ENCODE data around the gene MRPL33.
"Not testable (repeated sequence)": the region's sequence is repeated elsewhere in the genome, so short reads cannot be mapped to it uniquely, and the experiment has no call there.

Gene MRPL33

GRCh38 chr2:27741673-27742072 lies 29.8 kb upstream of the MRPL33 start:
- no peak for TF ChIP-seq CTCF (IDR thresholded peaks at IDR 0.05; ENCODE audit: low read depth, low read length, missing control alignments)
- in situ Hi-C loops (cut with HindIII; ENCODE audit: low sequenced_read_pairs) = no loop called here
- no peak overlapping the region for H3K4me3 ChIP-seq (ENCODE audit: low read depth, low read length)
- no peak for DNase-seq (ENCODE audit: low read depth)

GRCh38 chr2:27742571-27742970 lies 28.9 kb upstream of the MRPL33 start:
- no peak for TF ChIP-seq CTCF (IDR thresholded peaks at IDR 0.05; ENCODE audit: low read depth, low read length, missing control alignments)
- no peak overlapping the region for H3K4me3 ChIP-seq (ENCODE audit: low read depth, low read length)
- in situ Hi-C loops (cut with HindIII; ENCODE audit: low sequenced_read_pairs) = no loop called here
- no peak for DNase-seq (ENCODE audit: low read depth)

- H3K4me3 ChIP-seq (ENCODE audit: low read depth, low read length); in situ Hi-C loops (cut with HindIII; ENCODE audit: low sequenced_read_pairs); DNase-seq (ENCODE audit: low read depth): not testable (repeated sequence)
Measured at GRCh38 chr2:27745494-27745893, 26.0 kb upstream of the MRPL33 start.

- no peak for TF ChIP-seq CTCF (IDR thresholded peaks at IDR 0.05; ENCODE audit: low read depth, low read length, missing control alignments)
- in situ Hi-C loops (cut with HindIII; ENCODE audit: low sequenced_read_pairs) = no loop called here
- no peak for DNase-seq (ENCODE audit: low read depth)
- H3K4me3 ChIP-seq (ENCODE audit: low read depth, low read length) = no peak overlapping the region
Measured at GRCh38 chr2:27746325-27746724, 25.2 kb upstream of the MRPL33 start.

- no peak overlapping the region for H3K4me3 ChIP-seq (ENCODE audit: low read depth, low read length)
- TF ChIP-seq CTCF (IDR thresholded peaks at IDR 0.05; ENCODE audit: low read depth, low read length, missing control alignments) = no peak
- DNase-seq (ENCODE audit: low read depth) = no peak
- in situ Hi-C loops (cut with HindIII; ENCODE audit: low sequenced_read_pairs) = no loop called here
Measured at GRCh38 chr2:27747827-27748352, 23.6 kb upstream of the MRPL33 start.

- DNase-seq (ENCODE audit: low read depth); H3K4me3 ChIP-seq (ENCODE audit: low read depth, low read length); in situ Hi-C loops (cut with HindIII; ENCODE audit: low sequenced_read_pairs): not testable (repeated sequence)
Measured at GRCh38 chr2:27748803-27749554, 22.5 kb upstream of the MRPL33 start.

GRCh38 chr2:27751377-27751776 lies 20.1 kb upstream of the MRPL33 start:
- in situ Hi-C loops (cut with HindIII; ENCODE audit: low sequenced_read_pairs) = no loop called here
- no peak for TF ChIP-seq CTCF (IDR thresholded peaks at IDR 0.05; ENCODE audit: low read depth, low read length, missing control alignments)

More at GRCh38 chr2:27751377-27751776, 20.1 kb upstream of the MRPL33 start:
- no peak overlapping the region for H3K4me3 ChIP-seq (ENCODE audit: low read depth, low read length)
- DNase-seq (ENCODE audit: low read depth) = no peak

Data from astrocyte of the cerebellum (primary cell).